Large intestine (tissue), 3 donors: ENCODE measurements around the gene POLR2H. TPM values are rescaled to one million over a fixed set of nuclear protein-coding genes. Genes with fewer than 3 reads are reported as not detected.

Experiments used
- DNase-seq, 2 donors: peaks; one replicate each; pipeline versions ENCODE4 v3.0.0 to v3.0.0-alpha.2; 2013
- H3K27ac ChIP-seq: one replicate; pipeline ENCODE4 v1.5.1; 2013; ENCODE audit warnings: low read length
- H3K27me3 ChIP-seq: 2 replicates; pipeline ENCODE4 v1.6.1; 2013; ENCODE audit warnings: low read length; ENCODE audit not compliant: control insufficient read depth, insufficient read depth
- H3K36me3 ChIP-seq: 2 replicates; pipeline ENCODE4 v1.6.1; 2013; ENCODE audit warnings: low read length; ENCODE audit not compliant: control insufficient read depth, insufficient read depth
- H3K4me1 ChIP-seq: one replicate; pipeline ENCODE4 v1.6.1; 2013; ENCODE audit warnings: low read length; ENCODE audit not compliant: control insufficient read depth, insufficient read depth
- H3K4me3 ChIP-seq: one replicate; pipeline ENCODE4 v1.5.1; 2013; ENCODE audit warnings: low read length
- H3K9me3 ChIP-seq: one replicate; pipeline ENCODE4 v1.6.1; 2013; ENCODE audit warnings: mild to moderate bottlenecking, low read depth, low read length, moderate library complexity; ENCODE audit not compliant: control insufficient read depth
- WGBS: methylation state at CpG from one replicate; pipeline ENCODE4 v1.1.5; 2013; ENCODE audit warnings: low lambda C conversion rate; ENCODE audit not compliant: insufficient coverage; 5-methylcytosine and 5-hydroxymethylcytosine counted together
- polyA plus RNA-seq: library from polyadenylated mRNA; unstranded; fragments of 120-200 nt; gene quantifications from one replicate; pipeline ENCODE4 v1.2.1, GENCODE V29; 2013

POLR2H gene
- polyA plus RNA-seq, 1 donor = 167 TPM

DNA sequence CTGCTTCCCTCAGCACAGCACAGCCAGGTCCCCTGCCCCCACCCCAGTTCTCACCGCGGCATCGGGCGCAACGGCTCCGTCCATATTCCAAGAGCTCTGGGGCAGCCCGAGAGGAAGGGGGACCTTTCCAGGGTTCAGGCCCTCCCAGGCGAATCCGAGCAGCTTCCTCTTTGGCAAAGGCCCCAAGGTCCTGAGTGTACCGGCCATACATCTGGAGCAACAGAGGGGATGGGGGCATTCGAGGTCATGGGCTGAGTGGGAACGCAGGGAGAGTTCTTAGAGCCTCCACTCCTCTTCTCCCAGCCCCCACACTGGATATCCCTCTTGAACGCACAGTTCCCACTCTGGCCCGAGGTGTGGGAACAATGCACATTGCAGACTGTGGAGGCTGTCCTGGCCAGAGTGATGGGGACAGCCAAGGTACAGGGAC, 2.6 kb upstream of the POLR2H start:
- H3K9me3 ChIP-seq = no peaks in the 10 kb centered on the region
- H3K27ac ChIP-seq = no peak overlapping the region
- DNase-seq = no peak
- no CpG with 5 or more reads among the region's 14 CpGs for WGBS
- peaks cover 44% of the 10 kb centered on the region for H3K36me3 ChIP-seq
- no peak overlapping the region for H3K4me3 ChIP-seq
- peaks cover 22% of the 10 kb centered on the region for H3K4me1 ChIP-seq
- no peaks in the 10 kb centered on the region for H3K27me3 ChIP-seq

DNA sequence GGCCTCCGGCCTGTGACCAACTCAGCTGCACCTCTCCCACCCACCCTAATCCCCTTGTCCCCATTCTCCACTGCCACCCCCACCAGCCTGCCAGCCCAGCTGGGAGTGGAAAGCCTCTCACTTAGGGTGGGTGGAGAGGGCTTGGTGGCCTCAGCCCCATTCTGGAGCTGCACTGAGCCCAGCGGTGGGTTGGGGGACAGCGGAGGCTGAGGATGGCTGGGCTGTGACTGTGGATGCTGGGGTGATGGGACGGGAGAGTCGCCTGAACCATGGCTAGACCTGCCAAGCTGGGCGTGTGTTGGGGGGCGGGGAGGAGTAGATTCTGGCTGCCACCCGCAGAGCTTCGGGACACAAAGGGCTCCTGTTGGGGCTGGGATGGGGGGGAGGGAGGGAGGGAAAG, 1.9 kb upstream of the POLR2H start:
- no CpG with 5 or more reads among the region's 9 CpGs for WGBS
- Histone ChIP-seq H3K27ac (no peak overlapping the region), H3K27me3 (no peaks in the 10 kb centered on the region), H3K4me1 (peaks cover 24% of the 10 kb centered on the region), H3K4me3 (no peak overlapping the region), H3K36me3 (peaks cover 44% of the 10 kb centered on the region), H3K9me3 (no peaks in the 10 kb centered on the region)
- DNase-seq = no peak

DNA sequence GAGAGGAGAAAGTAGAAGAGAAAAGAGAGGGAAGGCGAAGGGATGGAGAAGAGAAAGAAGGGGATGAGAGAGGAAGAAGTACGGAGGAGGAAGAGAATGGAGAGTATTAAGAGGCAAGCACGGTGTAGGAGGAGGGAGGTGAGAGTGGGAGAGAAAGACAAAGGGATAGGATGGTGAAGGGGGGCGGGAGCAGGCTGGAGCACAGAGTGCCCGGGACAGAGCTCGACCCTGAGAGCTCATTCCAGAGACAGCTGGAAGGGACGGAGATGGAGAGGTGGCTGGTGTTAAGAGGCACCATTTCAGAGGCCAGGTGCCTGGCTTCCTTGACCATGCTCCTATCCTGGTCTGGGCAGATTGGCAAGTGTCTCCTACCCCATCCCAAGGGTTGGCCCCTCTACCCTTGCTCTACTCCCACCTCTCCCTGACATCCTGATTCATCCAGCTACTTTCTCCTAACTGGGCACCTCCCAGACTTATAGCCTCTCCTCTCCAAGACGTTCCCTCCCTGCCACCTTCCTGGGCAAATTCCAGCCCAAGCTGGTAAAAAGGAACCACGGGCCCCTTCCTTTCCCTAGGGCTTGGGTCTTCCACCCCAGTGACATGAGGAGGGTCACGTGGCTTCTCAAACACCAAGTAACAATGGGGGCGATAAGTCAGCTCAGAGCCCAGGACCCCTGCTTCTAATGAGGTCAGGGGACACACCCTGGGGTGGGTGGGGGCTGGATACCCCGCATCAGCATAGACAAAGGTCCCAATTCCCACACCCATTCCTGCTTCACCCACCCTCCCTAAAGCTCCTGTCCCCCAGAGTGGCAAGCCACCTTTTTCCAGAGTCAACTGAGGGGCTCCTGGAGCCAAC, 1.2 kb upstream of the POLR2H start:
- Histone ChIP-seq H3K27me3 (no peaks in the 10 kb centered on the region), H3K4me1 (peaks cover 24% of the 10 kb centered on the region), H3K9me3 (no peaks in the 10 kb centered on the region), H3K36me3 (peaks cover 44% of the 10 kb centered on the region), H3K4me3 (peak overlapping the region; percentile 86), H3K27ac (peak overlapping the region; percentile 86)
- no peak for DNase-seq
- WGBS = 80% methylated on average over 2 of the region's 12 CpGs

DNA sequence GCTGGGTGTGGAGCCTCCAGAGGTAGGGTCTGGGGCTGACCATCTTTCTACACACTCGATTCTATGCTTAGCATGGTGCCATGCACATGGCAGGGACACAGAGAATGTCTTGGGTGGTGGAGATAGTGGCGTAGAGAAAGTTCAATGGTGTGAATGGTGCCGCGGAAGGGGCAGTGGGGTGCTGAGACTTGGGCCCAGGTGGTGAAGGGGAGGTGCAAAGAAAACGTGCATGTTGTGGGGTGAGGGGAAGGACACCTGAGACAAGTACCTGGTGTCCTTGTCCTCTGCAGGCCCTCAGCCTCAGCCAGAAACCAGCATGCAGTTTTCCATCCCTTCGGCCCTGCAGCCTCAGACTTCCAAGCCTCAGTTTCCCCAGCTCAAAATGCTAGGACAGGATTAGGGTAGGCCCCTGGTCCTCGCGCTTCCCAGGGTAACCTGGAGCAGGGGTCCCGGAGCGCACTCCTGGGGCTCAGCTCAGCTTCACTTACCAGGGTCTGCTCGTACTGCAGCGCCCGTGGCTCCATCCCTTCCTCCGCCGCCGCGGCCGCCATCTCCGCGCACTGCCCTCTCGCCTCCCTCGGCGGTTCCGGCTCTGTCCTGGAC, 480 bp upstream of the POLR2H start:
- DNase-seq = peak in 1 of 2 donors; percentile 51
- Histone ChIP-seq H3K27me3 (no peaks in the 10 kb centered on the region), H3K4me3 (peak overlapping the region; percentile 86), H3K4me1 (peaks cover 24% of the 10 kb centered on the region), H3K27ac (peak overlapping the region; percentile 86), H3K36me3 (peaks cover 41% of the 10 kb centered on the region), H3K9me3 (no peaks in the 10 kb centered on the region)
- no CpG with 5 or more reads among the region's 24 CpGs for WGBS

DNA sequence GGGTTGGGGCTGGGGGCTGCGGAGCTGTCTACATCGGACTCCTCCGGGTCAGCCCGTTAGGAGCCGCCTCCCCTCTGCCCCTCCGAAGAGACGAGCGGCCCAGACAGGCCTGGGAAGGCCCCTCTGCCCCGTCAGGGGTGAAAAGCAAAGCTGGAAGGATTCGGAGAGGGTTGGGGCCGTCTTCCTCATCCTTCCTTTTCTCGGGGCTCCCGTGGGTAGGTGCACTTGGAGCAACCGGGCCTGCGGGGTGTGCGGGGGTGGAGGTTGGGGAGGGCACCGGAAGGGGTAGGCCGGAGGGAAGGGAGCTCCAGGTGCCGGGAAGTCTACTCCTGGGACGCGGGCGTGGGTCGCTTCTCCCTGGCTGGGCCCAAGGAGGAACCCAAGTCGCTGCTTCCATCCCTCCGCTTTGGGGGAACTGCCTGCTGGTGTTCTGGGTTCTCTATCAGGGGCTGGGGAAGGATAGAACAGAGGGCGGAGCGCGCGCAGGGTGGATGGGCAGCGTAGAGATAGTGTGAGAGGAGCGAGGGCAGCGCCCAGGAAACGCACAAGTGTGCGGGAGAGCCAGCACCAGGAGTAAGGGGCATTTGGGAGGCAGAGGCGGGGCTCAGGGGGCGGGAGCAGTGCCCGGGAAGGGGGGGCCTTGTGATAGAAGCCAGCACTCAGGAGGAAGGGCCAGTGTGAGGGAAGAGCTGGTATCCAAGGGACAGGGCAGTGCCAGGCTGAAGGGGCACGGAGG, 590 bp downstream of the POLR2H start:
- H3K9me3 ChIP-seq = no peaks in the 10 kb centered on the region
- peak in 1 of 2 donors; percentile 86 for DNase-seq
- WGBS = no CpG with 5 or more reads among the region's 38 CpGs
- no peaks in the 10 kb centered on the region for H3K27me3 ChIP-seq
- peak overlapping the region; percentile 99 for H3K27ac ChIP-seq
- peaks cover 38% of the 10 kb centered on the region for H3K36me3 ChIP-seq
- H3K4me3 ChIP-seq = peak overlapping the region; percentile 93
- H3K4me1 ChIP-seq = peaks cover 30% of the 10 kb centered on the region

DNA sequence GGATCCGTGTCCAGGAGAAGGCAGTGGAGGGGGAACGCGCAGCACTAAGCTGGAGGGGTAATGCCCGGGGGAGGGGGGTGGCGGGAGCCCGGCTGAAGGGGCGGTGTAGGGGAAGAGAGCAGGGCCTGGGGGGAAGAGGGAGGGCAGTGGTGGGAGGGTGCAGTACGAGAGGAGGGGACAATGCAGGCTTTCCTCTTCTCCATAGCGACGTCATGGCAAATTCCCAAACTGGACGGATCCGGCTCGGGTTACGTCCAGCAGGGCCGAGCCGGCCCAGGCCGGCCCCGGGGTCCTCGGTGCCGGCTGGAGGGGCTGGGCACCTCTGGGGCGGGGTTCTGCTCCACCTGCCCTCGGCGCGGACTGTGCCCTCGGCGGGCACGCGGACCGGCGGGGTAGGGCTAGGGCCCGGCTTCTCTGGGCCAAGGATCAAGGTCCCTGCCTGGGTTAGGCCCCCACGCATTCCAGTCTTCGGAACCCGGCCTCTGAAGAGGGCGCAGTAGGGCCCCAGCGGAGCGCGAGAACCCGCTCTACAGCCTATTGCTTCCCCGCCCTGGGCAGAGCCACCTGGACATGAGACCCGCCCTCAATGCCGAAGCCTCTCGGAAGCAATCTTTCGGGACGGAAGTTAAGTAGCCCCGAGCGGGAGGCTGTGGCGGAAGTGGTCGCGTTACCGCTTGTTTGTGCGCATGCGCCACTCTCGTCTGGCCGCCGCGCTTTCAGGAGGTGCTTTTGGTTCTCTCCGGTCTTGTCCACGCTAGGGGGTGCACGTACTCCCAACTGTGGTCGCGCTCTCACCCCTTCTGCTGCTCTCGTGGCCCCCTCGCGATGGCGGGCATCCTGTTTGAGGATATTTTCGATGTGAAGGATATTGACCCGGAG, 1.4 kb downstream of the POLR2H start:
- DNase-seq = peak; percentile 99
- Histone ChIP-seq H3K27ac (peak overlapping the region; percentile 99), H3K27me3 (no peaks in the 10 kb centered on the region), H3K36me3 (peaks cover 33% of the 10 kb centered on the region), H3K4me3 (peak overlapping the region; percentile 93), H3K4me1 (peaks cover 30% of the 10 kb centered on the region), H3K9me3 (no peaks in the 10 kb centered on the region)
- no CpG with 5 or more reads among the region's 68 CpGs for WGBS

DNA sequence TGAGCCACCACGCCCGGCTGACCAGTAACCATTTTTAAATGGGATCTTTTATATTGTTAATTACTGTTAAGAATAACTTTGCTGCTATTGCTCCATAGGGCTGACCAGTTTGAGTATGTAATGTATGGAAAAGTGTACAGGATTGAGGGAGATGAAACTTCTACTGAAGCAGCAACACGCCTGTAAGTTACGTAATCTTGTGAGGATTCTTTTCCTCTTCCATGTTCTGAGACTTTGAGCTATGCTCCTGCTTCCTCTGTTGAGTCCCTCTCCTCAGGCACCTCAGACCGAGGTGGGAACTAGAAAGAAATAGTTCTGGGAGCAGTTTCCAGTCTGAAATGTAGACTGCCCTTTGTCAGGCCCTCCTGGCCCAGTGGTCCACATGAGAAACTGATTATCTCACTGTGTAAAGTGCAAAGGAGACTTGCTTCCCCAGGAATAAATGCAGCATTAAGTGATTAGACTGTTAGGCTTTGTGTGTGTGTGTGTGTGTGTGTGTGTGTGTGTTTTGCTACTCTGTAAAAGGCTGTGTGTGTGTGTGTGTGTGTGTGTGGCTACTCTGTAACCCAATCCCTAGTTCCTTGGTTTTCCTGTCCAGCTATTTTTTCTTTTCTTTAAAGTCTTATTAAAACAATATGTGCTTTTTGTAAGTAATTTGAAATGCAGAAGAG, 5.2 kb downstream of the POLR2H start:
- peak; percentile 58 to 85 for DNase-seq
- H3K4me3 ChIP-seq = no peak overlapping the region
- H3K27me3 ChIP-seq = no peaks in the 10 kb centered on the region
- peaks cover 39% of the 10 kb centered on the region for H3K36me3 ChIP-seq
- H3K27ac ChIP-seq = peak overlapping the region; percentile 71
- WGBS = no CpG with 5 or more reads among the region's 5 CpGs
- peaks cover 11% of the 10 kb centered on the region for H3K4me1 ChIP-seq
- no peaks in the 10 kb centered on the region for H3K9me3 ChIP-seq

DNA sequence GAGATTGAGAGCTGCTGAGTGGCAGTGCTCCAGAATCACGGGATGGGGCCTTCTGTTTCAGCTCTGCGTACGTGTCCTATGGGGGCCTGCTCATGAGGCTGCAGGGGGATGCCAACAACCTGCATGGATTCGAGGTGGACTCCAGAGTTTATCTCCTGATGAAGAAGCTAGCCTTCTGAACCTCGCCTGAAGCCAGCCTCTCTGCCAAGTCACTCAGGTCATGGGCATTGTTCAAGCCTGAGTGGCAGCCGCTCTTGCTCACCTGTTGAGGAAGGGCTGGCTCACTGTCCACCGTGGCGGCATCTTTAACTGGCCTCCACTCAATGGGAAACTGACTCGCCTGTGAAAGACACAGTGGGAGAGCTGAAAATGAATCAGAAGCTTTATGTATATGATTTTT, 6.6 kb downstream of the POLR2H start:
- H3K4me1 ChIP-seq = peaks cover 11% of the 10 kb centered on the region

DNA sequence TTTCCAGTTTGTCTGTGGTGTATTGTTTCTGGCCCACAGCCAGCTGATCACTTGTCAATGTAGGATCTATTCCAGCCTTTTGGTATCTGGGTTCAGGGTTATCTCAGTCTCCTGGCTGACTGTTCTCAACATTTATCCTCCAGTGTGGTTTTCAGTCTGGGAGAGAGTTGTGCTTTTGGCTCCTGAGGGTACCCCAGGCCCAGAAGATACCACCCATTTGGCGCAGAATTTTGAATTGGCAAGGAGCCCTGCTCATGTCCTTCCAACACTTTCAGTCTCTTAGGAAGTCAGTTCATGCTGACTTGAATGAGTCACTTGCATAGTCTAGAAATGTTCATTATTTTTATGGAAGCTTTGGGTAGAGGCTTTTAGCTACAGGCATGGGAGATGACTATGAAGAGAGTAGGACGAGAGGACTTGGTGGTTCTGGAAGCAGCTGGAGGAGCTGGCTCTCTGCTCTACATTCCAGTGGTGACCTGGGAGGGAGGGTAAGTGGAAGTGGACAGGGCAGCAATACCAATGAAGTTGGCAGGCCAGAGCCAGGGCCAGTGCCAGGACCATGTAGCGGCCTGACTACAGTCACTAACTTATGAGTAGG, 7.2 kb downstream of the POLR2H start:
- H3K36me3 ChIP-seq = peaks cover 39% of the 10 kb centered on the region
- WGBS = no CpG with 5 or more reads among the region's 3 CpGs
- no peak for DNase-seq
- no peak overlapping the region for H3K27ac ChIP-seq
- no peak overlapping the region for H3K4me3 ChIP-seq
- H3K4me1 ChIP-seq = peaks cover 11% of the 10 kb centered on the region
- H3K9me3 ChIP-seq = no peaks in the 10 kb centered on the region
- H3K27me3 ChIP-seq = peaks cover 3% of the 10 kb centered on the region

More for the DNA sequence above, 6.6 kb downstream of the POLR2H start:
- H3K36me3 ChIP-seq = peaks cover 39% of the 10 kb centered on the region
- WGBS = no CpG with 5 or more reads among the region's 9 CpGs
- no peaks in the 10 kb centered on the region for H3K27me3 ChIP-seq
- H3K27ac ChIP-seq = no peak overlapping the region
- H3K9me3 ChIP-seq = no peaks in the 10 kb centered on the region
- no peak for DNase-seq
- no peak overlapping the region for H3K4me3 ChIP-seq
